ENCODE measurements around the gene ADAMTSL2. TPM values are rescaled to one million over a fixed set of nuclear protein-coding genes. Genes with fewer than 3 reads are reported as not detected.
A peak's percentile ranks its signal among the peaks of the same experiment; 100 is the strongest.

The ADAMTSL2 gene
- polyA plus RNA-seq, 1 of the 3 experiments (the other 2 are of a cell fraction): 0.21 TPM

DNA sequence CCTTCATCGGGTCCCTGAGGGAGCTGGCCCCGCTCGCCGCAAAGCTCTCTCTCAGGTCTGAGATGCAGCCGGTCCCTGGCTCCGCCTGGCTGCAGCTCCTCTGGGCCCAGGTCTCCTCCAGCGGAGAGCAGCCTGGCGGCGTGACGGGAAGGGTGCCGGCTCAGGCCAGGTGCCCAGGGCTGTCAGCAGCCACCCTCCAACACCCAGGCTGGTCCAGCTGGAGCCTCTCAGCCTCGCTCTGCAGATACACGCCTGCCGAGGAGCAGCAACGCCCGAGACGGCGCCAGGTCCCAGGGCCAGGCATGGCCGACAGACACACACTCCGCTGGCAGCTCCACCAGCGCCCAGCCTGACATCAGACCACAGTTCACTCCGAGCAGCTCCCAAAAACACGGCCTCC is 49.1 kb downstream of the ADAMTSL2 start:
- Histone ChIP-seq H3K9me2 (no peaks in the 10 kb centered on the region), H3K4me3 (ENCODE audit: low read depth in 2 of 2, low read length in 1 of 2) (no peak overlapping the region; a peak in 1 of 4 replicates), H3K9me3 (no peaks in the 10 kb centered on the region), H3K36me3 (replicated peaks in 1 of 2; ENCODE audit: control insufficient read depth in 1 of 2, insufficient read depth in 2 of 2, low read length in 1 of 2) (no peaks in the 10 kb centered on the region), H4K20me1 (ENCODE audit: insufficient read depth) (no peaks in the 10 kb centered on the region), H3F3A (replicated peaks; ENCODE audit: insufficient read depth) (no peaks in the 10 kb centered on the region), H2AFZ (ENCODE audit: low read depth) (no peak overlapping the region), H3K9ac (no peak overlapping the region), H3K79me2 (ENCODE audit: insufficient read depth) (no peaks in the 10 kb centered on the region), H3K4me1 (ENCODE audit: control insufficient read depth in 1 of 2, insufficient read depth in 2 of 2, low read depth in 1 of 2, low read length in 1 of 2) (peaks cover 0 to 88% of the 10 kb centered on the region in 2 experiments; a peak in 3 of 4 replicates), H3K4me2 (no peak overlapping the region), H3K27ac (ENCODE audit: low read depth in 2 of 2, low read length in 1 of 2) (peak overlapping the region in 1 of 2 experiments; percentile 100; a peak in 2 of 4 replicates), H3K27me3 (ENCODE audit: insufficient read depth) (peaks cover 19% of the 10 kb centered on the region)
- no peak for DNase-seq
- TF ChIP-seq USF1 (IDR thresholded peaks at IDR 0.05; ENCODE audit: borderline replicate concordance, low read depth) (no peak), GATA2 (CRISPR knock-in tag; IDR thresholded peaks at IDR 0.05) (no peak), EZH2phosphoT487 (IDR thresholded peaks at IDR 0.05; ENCODE audit: borderline replicate concordance, low read depth) (no peak), NRF1 (IDR thresholded peaks at IDR 0.05; ENCODE audit: low read depth, low read length) (no peak), NFIC (IDR thresholded peaks at IDR 0.05; ENCODE audit: borderline replicate concordance) (no peak), FOSL2 (IDR thresholded peaks at IDR 0.05; ENCODE audit: borderline replicate concordance, low read depth) (no peak), GABPA (IDR thresholded peaks at IDR 0.05; ENCODE audit: low read depth) (no peak), ELF1 (IDR thresholded peaks at IDR 0.05) (no peak), SIN3A (IDR thresholded peaks at IDR 0.05; ENCODE audit: borderline replicate concordance, low read depth, low read length) (no peak)
- TF ChIP-seq, protein P1, sequence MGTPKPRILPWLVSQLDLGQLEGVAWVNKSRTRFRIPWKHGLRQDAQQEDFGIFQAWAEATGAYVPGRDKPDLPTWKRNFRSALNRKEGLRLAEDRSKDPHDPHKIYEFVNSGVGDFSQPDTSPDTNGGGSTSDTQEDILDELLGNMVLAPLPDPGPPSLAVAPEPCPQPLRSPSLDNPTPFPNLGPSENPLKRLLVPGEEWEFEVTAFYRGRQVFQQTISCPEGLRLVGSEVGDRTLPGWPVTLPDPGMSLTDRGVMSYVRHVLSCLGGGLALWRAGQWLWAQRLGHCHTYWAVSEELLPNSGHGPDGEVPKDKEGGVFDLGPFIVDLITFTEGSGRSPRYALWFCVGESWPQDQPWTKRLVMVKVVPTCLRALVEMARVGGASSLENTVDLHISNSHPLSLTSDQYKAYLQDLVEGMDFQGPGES (IDR thresholded peaks at IDR 0.05; ENCODE audit: low read depth, low read length): no peak
- TF ChIP-seq, protein P2, sequence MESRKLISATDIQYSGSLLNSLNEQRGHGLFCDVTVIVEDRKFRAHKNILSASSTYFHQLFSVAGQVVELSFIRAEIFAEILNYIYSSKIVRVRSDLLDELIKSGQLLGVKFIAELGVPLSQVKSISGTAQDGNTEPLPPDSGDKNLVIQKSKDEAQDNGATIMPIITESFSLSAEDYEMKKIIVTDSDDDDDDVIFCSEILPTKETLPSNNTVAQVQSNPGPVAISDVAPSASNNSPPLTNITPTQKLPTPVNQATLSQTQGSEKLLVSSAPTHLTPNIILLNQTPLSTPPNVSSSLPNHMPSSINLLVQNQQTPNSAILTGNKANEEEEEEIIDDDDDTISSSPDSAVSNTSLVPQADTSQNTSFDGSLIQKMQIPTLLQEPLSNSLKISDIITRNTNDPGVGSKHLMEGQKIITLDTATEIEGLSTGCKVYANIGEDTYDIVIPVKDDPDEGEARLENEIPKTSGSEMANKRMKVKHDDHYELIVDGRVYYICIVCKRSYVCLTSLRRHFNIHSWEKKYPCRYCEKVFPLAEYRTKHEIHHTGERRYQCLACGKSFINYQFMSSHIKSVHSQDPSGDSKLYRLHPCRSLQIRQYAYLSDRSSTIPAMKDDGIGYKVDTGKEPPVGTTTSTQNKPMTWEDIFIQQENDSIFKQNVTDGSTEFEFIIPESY (IDR thresholded peaks at IDR 0.05; ENCODE audit: borderline replicate concordance, low read depth): no peak
- POLR2A ChIA-PET: interaction anchor here (0.9 to 5.1 kb wide), 5 partner anchors 9 to 67 kb away, joined by 3 to 94 read pairs (median 3); partner anchors contain the start of gene DBH
- 85% methylated on average over 19 of the region's 23 CpGs for WGBS (ENCODE audit: low lambda C conversion rate)
- CTCF ChIA-PET: interaction anchor here (0.9 to 9.1 kb wide), 6 partner anchors 10 to 143 kb away, joined by 3 to 102 read pairs (median 4); partner anchors contain the start of genes ADAMTSL2, DBH and FAM163B

DNA sequence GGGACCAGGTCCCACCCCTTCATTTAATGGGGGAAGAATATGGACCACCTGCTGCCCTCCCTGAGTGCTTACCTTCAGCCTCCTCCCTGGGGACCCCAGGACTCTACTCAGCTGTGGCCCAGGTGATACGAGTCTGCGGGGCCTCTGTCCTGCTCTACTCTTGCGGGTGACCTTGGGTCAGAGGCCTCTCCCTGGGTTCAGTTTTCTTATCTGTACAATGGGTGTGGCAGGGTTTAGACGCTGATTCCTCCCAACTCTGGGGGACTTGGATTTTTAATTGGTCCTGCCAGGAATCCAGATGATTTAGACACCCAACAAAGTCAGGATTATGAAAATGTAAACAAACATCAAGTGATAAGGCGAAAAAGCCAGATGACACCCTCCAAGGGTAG is 49.7 kb downstream of the ADAMTSL2 start:
- Histone ChIP-seq H3K9me2 (no peaks in the 10 kb centered on the region), H3K4me2 (no peak overlapping the region), H3K9me3 (no peaks in the 10 kb centered on the region), H3F3A (replicated peaks; ENCODE audit: insufficient read depth) (no peaks in the 10 kb centered on the region), H3K79me2 (ENCODE audit: insufficient read depth) (no peaks in the 10 kb centered on the region), H3K9ac (no peak overlapping the region), H3K27ac (ENCODE audit: low read depth in 2 of 2, low read length in 1 of 2) (peak overlapping the region in 1 of 2 experiments; percentile 100; a peak in 2 of 4 replicates), H3K4me3 (ENCODE audit: low read depth in 2 of 2, low read length in 1 of 2) (peak overlapping the region in 1 of 2 experiments; percentile 17; a peak in 1 of 4 replicates), H3K4me1 (ENCODE audit: control insufficient read depth in 1 of 2, insufficient read depth in 2 of 2, low read depth in 1 of 2, low read length in 1 of 2) (peaks cover 0 to 86% of the 10 kb centered on the region in 2 experiments; a peak in 3 of 4 replicates), H4K20me1 (ENCODE audit: insufficient read depth) (no peaks in the 10 kb centered on the region), H2AFZ (ENCODE audit: low read depth) (no peak overlapping the region), H3K36me3 (replicated peaks in 1 of 2; ENCODE audit: control insufficient read depth in 1 of 2, insufficient read depth in 2 of 2, low read length in 1 of 2) (no peaks in the 10 kb centered on the region), H3K27me3 (ENCODE audit: insufficient read depth) (peaks cover 19% of the 10 kb centered on the region)
- CTCF ChIA-PET: interaction anchor here (0.9 to 9.1 kb wide), 11 partner anchors 12 to 159 kb away, joined by 3 to 102 read pairs (median 5); partner anchors contain the start of genes ADAMTSL2, DBH and FAM163B
- 63% methylated on average over 2 of the region's 5 CpGs for WGBS (ENCODE audit: low lambda C conversion rate)
- no peak for DNase-seq
- POLR2A ChIA-PET: interaction anchor here (0.8 to 5.1 kb wide), 11 partner anchors 11 to 115 kb away, joined by 3 to 94 read pairs (median 3); partner anchors contain the start of genes ADAMTSL2 and DBH
- no peak for TF ChIP-seq YY1 (IDR thresholded peaks at IDR 0.05; ENCODE audit: low read depth)
- TF ChIP-seq ELF1 (IDR thresholded peaks at IDR 0.05): no peak
- TF ChIP-seq NRF1 (IDR thresholded peaks at IDR 0.05; ENCODE audit: low read depth, low read length): no peak
- no peak for TF ChIP-seq FOXJ3 (CRISPR knock-in tag; IDR thresholded peaks at IDR 0.05)
- no peak for TF ChIP-seq MXI1 (IDR thresholded peaks at IDR 0.05; ENCODE audit: low read depth, low read length)
- TF ChIP-seq, protein P3, sequence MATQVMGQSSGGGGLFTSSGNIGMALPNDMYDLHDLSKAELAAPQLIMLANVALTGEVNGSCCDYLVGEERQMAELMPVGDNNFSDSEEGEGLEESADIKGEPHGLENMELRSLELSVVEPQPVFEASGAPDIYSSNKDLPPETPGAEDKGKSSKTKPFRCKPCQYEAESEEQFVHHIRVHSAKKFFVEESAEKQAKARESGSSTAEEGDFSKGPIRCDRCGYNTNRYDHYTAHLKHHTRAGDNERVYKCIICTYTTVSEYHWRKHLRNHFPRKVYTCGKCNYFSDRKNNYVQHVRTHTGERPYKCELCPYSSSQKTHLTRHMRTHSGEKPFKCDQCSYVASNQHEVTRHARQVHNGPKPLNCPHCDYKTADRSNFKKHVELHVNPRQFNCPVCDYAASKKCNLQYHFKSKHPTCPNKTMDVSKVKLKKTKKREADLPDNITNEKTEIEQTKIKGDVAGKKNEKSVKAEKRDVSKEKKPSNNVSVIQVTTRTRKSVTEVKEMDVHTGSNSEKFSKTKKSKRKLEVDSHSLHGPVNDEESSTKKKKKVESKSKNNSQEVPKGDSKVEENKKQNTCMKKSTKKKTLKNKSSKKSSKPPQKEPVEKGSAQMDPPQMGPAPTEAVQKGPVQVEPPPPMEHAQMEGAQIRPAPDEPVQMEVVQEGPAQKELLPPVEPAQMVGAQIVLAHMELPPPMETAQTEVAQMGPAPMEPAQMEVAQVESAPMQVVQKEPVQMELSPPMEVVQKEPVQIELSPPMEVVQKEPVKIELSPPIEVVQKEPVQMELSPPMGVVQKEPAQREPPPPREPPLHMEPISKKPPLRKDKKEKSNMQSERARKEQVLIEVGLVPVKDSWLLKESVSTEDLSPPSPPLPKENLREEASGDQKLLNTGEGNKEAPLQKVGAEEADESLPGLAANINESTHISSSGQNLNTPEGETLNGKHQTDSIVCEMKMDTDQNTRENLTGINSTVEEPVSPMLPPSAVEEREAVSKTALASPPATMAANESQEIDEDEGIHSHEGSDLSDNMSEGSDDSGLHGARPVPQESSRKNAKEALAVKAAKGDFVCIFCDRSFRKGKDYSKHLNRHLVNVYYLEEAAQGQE (IDR thresholded peaks at IDR 0.05; ENCODE audit: low read depth, low read length): no peak
- TF ChIP-seq, protein P4, sequence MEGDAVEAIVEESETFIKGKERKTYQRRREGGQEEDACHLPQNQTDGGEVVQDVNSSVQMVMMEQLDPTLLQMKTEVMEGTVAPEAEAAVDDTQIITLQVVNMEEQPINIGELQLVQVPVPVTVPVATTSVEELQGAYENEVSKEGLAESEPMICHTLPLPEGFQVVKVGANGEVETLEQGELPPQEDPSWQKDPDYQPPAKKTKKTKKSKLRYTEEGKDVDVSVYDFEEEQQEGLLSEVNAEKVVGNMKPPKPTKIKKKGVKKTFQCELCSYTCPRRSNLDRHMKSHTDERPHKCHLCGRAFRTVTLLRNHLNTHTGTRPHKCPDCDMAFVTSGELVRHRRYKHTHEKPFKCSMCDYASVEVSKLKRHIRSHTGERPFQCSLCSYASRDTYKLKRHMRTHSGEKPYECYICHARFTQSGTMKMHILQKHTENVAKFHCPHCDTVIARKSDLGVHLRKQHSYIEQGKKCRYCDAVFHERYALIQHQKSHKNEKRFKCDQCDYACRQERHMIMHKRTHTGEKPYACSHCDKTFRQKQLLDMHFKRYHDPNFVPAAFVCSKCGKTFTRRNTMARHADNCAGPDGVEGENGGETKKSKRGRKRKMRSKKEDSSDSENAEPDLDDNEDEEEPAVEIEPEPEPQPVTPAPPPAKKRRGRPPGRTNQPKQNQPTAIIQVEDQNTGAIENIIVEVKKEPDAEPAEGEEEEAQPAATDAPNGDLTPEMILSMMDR (IDR thresholded peaks at IDR 0.05): no peak

Measured in SK-N-SH (cell line).